Activated T-helper 1 cell treated with anti-CD3 and anti-CD28 coated beads, Interleukin-2, amount 50 U/mL, for 16 hours (primary cell): ENCODE measurements around the gene SYT7.
A peak's percentile ranks its signal among the peaks of the same experiment; 100 is the strongest.
"Not testable (repeated sequence)": the region's sequence is repeated elsewhere in the genome, so short reads cannot be mapped to it uniquely, and the experiment has no call there.

ENCODE experiments used
- DNase-seq, 2 donors: peaks; one replicate each; pipeline ENCODE4 v3.0.0-alpha.2; 2020; ENCODE audit warnings: low read depth in 1 of 2, low spot score in 1 of 2

Gene SYT7

GRCh38 chr11:61480994-61481335 is 99.9 kb downstream of the SYT7 start:
- no peak for DNase-seq

GRCh38 chr11:61480261-61480993 is 100.4 kb downstream of the SYT7 start:
- no peak for DNase-seq

GRCh38 chr11:61479360-61480058 is 101.4 kb downstream of the SYT7 start:
- DNase-seq: not testable (repeated sequence)

GRCh38 chr11:61477727-61478148 is 103.1 kb downstream of the SYT7 start:
- peak; percentile 31 to 36 for DNase-seq

- DNase-seq: no peak
Observed at GRCh38 chr11:61477126-61477525, 103.8 kb downstream of the SYT7 start.

- DNase-seq: no peak
Observed at GRCh38 chr11:61476371-61476770, 104.5 kb downstream of the SYT7 start.

GRCh38 chr11:61475433-61475832 is 105.4 kb downstream of the SYT7 start:
- DNase-seq: no peak

GRCh38 chr11:61474013-61474643 is 106.7 kb downstream of the SYT7 start:
- no peak for DNase-seq

GRCh38 chr11:61473370-61474012 is 107.4 kb downstream of the SYT7 start:
- DNase-seq: no peak

- DNase-seq: no peak
Observed at GRCh38 chr11:61472868-61473267, 108.0 kb downstream of the SYT7 start.

GRCh38 chr11:61472282-61472681 is 108.6 kb downstream of the SYT7 start:
- DNase-seq: no peak

- no peak for DNase-seq
Observed at GRCh38 chr11:61468002-61468401, 112.9 kb downstream of the SYT7 start.

GRCh38 chr11:61467602-61468001 is 113.3 kb downstream of the SYT7 start:
- not testable (repeated sequence) for DNase-seq
